Mesodermal cell (in vitro differentiated cells): ENCODE measurements around the gene SESN3. TPM values are rescaled to one million over a fixed set of nuclear protein-coding genes. Genes with fewer than 3 reads are reported as not detected.
"Not testable (repeated sequence)": the region's sequence is repeated elsewhere in the genome, so short reads cannot be mapped to it uniquely, and the experiment has no call there.

Experiments
- H3K27ac ChIP-seq: 2 replicates; pipeline ENCODE4 v1.7.0; 2013; ENCODE audit warnings: mild to moderate bottlenecking, low read depth, low read length, moderate library complexity; ENCODE audit not compliant: severe bottlenecking
- H3K36me3 ChIP-seq: 2 replicates; pipeline ENCODE4 v1.7.1; 2013; ENCODE audit warnings: mild to moderate bottlenecking, low read length, moderate library complexity; ENCODE audit not compliant: control insufficient read depth, insufficient read depth
- H3K4me1 ChIP-seq: one replicate; pipeline ENCODE4 v1.7.1; 2013; ENCODE audit warnings: mild to moderate bottlenecking, low read length; ENCODE audit not compliant: insufficient read depth, control insufficient read depth, poor library complexity, severe bottlenecking
- H3K4me3 ChIP-seq: 2 replicates; pipeline ENCODE4 v1.7.0; 2013; ENCODE audit warnings: low read length, control low read depth, mild to moderate bottlenecking; ENCODE audit not compliant: insufficient read depth, poor library complexity, severe bottlenecking; ENCODE audit errors: extremely low read depth
- H3K9me3 ChIP-seq: 2 replicates; pipeline ENCODE4 v1.7.1; 2013; ENCODE audit warnings: mild to moderate bottlenecking, low read length, moderate library complexity; ENCODE audit not compliant: control insufficient read depth
- WGBS, 2 experiments: methylation state at CpG; one replicate each; pipeline ENCODE4 v1.1.5; 2013; ENCODE audit warnings: missing lambda C conversion rate in 2 of 2; ENCODE audit not compliant: insufficient coverage in 2 of 2; 5-methylcytosine and 5-hydroxymethylcytosine counted together
- polyA plus RNA-seq, 2 experiments: library from polyadenylated mRNA; stranded (reverse); fragments of 50-300 nt; gene quantifications; one replicate each; pipeline ENCODE4 v1.2.3, GENCODE V29; 2013

SESN3 gene
- 38.5 TPM for polyA plus RNA-seq (2013, experiment 1 of 2)
- 41.4 TPM for polyA plus RNA-seq (2013, experiment 2 of 2)

- Histone ChIP-seq H3K4me1 (peaks cover 10% of the 10 kb centered on the region), H3K9me3 (no peaks in the 10 kb centered on the region)
- 3 to 14% methylated on average over 9 to 19 of the region's 40 CpGs for WGBS, 2 experiments
Measured at GRCh38 chr11:95231127-95231880, at the start of gene SESN3. TSS of gene SESN3 (minus strand) at chr11:95231202. CDS start at chr11:95230860, 342 bp downstream.

GRCh38 chr11:95279921-95280868, 49.2 kb upstream of the SESN3 start:
- Histone ChIP-seq H3K4me1 (peaks cover 46% of the 10 kb centered on the region), H3K36me3 (no peaks in the 10 kb centered on the region), H3K4me3 (no peak overlapping the region), H3K9me3 (no peaks in the 10 kb centered on the region), H3K27ac (peak overlapping the region; percentile 79)
- WGBS, 2 experiments: 32 to 56% methylated on average over 3 to 5 of the region's 6 CpGs

More at GRCh38 chr11:95231127-95231880, at the start of gene SESN3:
- peak within 1 kb of the TSS; percentile 84 for H3K27ac ChIP-seq
- no peaks in the 10 kb centered on the region for H3K36me3 ChIP-seq
- peak within 1 kb of the TSS; percentile 79 for H3K4me3 ChIP-seq

- no peaks in the 10 kb centered on the region for H3K9me3 ChIP-seq
- no peaks in the 10 kb centered on the region for H3K36me3 ChIP-seq
- peak overlapping the region; percentile 23 for H3K27ac ChIP-seq
- whole genome bisulfite sequencing, 2 experiments: 100% methylated on average over 1 of the region's 2 CpGs
- H3K4me1 ChIP-seq: peaks cover 46% of the 10 kb centered on the region
- H3K4me3 ChIP-seq: no peak overlapping the region
Measured at GRCh38 chr11:95277868-95278267, 46.9 kb upstream of the SESN3 start.

GRCh38 chr11:95276139-95276538, 45.1 kb upstream of the SESN3 start:
- Histone ChIP-seq H3K9me3 (no peaks in the 10 kb centered on the region), H3K27ac (no peak overlapping the region), H3K36me3 (no peaks in the 10 kb centered on the region), H3K4me3 (no peak overlapping the region), H3K4me1 (peaks cover 33% of the 10 kb centered on the region)
- WGBS, 2 experiments: no CpG with 5 or more reads among the region's 4 CpGs

- not testable (repeated sequence) for H3K4me3 ChIP-seq, H3K36me3 ChIP-seq, H3K9me3 ChIP-seq, H3K27ac ChIP-seq
- peaks cover 14% of the 10 kb centered on the region for H3K4me1 ChIP-seq
- WGBS, 2 experiments: 93 to 100% methylated on average over 2 to 3 of the region's 5 CpGs
Measured at GRCh38 chr11:95273618-95274017, 42.6 kb upstream of the SESN3 start.

GRCh38 chr11:95269036-95269819, 38.2 kb upstream of the SESN3 start:
- 90% methylated on average over 4 to 5 of the region's 5 CpGs for WGBS, 2 experiments
- Histone ChIP-seq H3K4me1 (no peaks in the 10 kb centered on the region), H3K4me3 (no peak overlapping the region), H3K27ac (no peak overlapping the region), H3K9me3 (no peaks in the 10 kb centered on the region), H3K36me3 (no peaks in the 10 kb centered on the region)

GRCh38 chr11:95268391-95268790, 37.4 kb upstream of the SESN3 start:
- H3K4me3 ChIP-seq: no peak overlapping the region
- no peak overlapping the region for H3K27ac ChIP-seq
- H3K4me1 ChIP-seq: no peaks in the 10 kb centered on the region
- no peaks in the 10 kb centered on the region for H3K9me3 ChIP-seq
- H3K36me3 ChIP-seq: no peaks in the 10 kb centered on the region
- 100% methylated on average over 1 of the region's 1 CpG; no CpG with 5 or more reads in 1 of the 2 experiments for WGBS, 2 experiments

- no peaks in the 10 kb centered on the region for H3K4me1 ChIP-seq
- H3K4me3 ChIP-seq: no peak overlapping the region
- no peak overlapping the region for H3K27ac ChIP-seq
- H3K36me3 ChIP-seq: no peaks in the 10 kb centered on the region
- WGBS, 2 experiments: 0% methylated on average over 1 of the region's 1 CpG
- H3K9me3 ChIP-seq: no peaks in the 10 kb centered on the region
Measured at GRCh38 chr11:95267601-95268213, 36.7 kb upstream of the SESN3 start.

- no peaks in the 10 kb centered on the region for H3K4me1 ChIP-seq
- no peaks in the 10 kb centered on the region for H3K9me3 ChIP-seq
- no peak overlapping the region for H3K27ac ChIP-seq
- no peaks in the 10 kb centered on the region for H3K36me3 ChIP-seq
- H3K4me3 ChIP-seq: no peak overlapping the region
- 93 to 100% methylated on average over 1 to 2 of the region's 6 CpGs for WGBS, 2 experiments
Measured at GRCh38 chr11:95266751-95267374, 35.9 kb upstream of the SESN3 start.
